HG03354 (cell line): Measurements from ENCODE around the gene CXADR.

Experiments used
- ATAC-seq: cut with Tn5 transposase; IDR thresholded peaks from one replicate; pipeline ENCODE4 v1.9.1; 2021; ENCODE audit warnings: mild to moderate bottlenecking; ENCODE audit not compliant: unreplicated experiment, poor library complexity, severe bottlenecking

CXADR gene

DNA sequence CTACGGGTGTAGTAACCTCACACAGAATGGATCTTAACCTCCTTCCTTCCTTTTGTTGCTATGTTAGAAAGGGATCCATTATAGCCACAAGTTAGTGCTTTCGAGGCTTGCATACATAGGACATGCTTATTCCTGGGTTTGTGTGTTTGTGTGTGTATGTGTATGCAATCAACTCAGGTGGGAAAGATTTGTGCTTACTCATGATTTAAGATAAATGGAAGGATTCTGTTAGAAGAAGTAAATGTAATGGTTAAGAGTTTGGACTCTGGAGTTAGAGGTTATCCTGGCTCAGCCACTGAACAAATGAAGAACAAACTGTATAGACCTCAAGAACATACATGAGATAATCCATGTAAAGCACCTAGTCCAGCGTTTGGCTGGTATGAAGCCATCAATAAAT, 71.1 kb downstream of the CXADR start:
- no peak for ATAC-seq

DNA sequence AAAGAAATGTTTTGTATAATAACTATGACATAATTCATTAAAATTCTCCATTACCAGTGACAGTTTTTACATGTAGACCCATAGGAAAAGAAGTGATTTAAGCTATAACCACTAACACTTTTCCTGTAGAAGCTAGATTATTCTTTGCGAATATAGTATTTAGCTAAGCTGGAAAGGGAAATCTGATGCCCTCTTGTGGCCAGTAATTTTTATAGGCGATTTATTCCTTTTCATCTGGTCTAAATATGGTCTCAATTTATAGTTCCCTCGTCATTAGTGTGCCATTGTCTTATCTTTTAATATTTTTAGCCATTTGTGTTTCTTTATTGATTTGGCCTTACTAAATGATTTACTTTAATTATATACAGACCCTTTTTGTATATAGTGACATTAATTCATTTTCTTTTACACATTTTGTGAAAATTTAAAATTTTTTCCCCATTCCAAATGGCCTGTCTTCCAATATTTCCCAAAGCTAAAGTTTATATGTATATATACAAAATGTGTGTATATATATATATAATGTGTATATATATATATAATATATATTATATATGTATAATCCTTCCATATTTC, 73.1 kb downstream of the CXADR start:
- ATAC-seq = peak; percentile 62

DNA sequence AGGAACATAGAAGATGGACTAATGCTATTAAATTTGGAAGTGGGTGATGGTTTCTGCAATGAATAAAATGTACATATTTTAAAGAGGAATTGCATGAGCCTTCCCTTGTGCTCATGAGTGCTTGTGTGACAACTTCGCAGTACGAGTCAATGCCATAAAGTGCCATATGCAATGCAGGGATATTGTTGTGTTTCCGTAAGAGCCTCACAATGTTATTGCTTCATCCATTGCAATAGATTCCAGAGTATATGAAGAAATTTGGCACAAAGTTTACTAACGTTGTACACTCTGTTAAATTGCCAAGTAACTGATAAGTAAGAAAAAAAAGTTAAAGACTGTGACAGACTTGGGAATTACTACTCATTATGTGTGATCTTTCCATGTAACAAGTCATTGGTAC, 77.6 kb downstream of the CXADR start:
- ATAC-seq = no peak

DNA sequence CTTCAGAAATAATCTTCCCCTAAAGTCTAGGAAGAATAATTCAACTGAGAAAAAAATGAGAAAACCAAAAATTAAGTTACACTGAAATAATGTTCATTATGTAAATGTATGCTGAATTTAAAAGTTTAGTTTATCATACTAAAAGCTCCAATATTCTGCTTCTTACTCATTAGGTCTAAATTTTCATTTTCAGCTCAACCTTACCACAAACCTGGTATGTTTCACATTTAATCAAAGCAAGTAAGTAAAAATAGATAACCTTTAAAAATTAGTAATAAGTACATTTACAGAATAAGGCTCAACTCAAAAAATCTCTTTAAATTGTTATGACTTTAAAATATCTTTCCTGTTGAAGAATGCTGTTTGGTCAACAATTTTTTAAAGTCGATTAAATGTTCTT, 84.8 kb downstream of the CXADR start:
- no peak for ATAC-seq

DNA sequence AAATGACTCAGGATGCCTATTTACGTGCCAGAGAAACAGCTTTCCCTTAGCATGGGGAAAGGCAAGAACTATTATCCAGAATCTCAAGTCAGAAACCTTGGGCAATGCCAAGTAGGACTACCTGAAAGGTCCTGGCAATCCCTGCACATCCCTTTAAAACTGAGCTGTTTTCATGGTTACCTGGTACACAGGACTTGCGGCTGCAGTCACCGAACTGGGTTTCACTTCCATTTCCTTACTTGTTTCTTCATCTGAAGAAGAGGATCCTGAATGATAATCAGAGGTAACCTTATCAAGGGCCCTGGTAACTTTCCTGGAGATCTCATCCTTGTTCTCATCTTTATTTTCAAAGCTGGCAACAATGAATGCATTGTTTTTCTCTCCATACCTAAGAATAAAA, 85.6 kb downstream of the CXADR start:
- ATAC-seq = peak; percentile 83

DNA sequence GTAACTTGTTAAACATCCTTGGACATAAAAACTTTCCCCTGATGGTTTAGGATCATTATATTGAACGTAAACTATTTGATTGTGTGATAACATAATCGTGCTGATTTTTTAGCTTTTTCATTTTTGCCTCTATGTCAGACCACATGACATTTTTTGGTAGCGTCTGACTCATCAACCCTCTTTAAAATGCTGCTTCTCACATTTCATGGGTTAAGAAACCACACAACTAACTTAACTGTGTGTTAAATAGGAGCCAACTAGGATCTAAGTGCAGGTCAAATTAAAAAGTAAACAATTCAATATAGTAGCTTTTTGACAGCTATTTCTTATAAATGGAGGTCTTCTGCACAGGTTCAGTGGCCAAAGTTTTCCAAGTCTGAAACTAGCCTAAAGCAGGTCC, 90.0 kb downstream of the CXADR start:
- no peak for ATAC-seq

DNA sequence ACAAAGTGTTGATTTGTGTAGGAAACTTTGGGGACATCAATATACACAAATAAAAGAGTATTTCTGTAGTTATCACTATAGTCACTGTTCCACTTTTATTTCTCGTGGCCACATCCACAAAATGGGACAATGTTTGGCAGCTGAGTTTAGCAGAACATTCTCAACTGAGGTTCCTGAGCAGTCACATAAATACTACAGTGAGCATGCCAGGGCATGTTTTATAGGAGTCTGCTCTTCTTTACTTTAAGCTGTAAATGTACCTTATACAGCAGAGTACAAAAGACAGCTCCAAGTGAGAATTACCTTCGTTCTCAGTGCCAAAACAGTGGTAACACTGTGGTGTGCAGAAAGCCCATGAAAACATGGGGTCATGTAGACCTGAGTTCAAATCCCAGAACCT, 94.8 kb downstream of the CXADR start:
- no peak for ATAC-seq

DNA sequence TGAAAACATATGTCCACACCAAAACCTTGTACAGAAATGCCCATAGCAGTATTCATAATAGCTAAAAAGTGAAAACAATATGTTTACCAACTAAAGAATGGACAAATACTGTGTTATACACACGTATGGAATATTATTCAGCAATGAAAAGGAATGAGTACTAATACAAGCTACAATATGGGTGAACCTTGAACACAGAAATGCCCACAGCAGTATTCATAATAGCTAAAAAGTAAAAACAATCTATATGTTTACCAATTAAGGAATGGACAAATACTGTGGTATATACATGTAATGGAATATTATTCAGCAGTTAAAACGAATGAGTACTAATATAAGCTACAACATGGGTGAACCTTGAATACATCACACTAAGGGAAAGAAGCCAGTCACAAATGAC, 96.8 kb downstream of the CXADR start:
- no peak for ATAC-seq

DNA sequence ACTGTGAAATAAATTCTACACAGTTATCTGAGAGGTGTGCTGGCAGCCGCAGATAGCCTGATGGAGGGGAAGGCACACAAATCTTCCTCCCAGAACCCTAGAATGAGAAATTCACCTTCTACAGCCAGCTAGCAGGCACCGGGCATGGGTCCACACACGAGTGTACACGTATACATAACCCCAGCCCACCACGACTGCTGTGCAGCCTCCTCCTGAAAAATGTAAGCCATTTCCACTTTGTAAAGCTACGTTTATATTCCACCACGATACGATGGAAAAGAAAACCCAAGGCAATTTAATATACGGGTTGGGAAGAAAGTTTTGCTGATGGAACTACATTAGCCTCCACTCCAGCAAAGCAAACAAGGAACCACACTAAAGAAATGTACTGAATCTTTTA, 98.1 kb downstream of the CXADR start:
- no peak for ATAC-seq

DNA sequence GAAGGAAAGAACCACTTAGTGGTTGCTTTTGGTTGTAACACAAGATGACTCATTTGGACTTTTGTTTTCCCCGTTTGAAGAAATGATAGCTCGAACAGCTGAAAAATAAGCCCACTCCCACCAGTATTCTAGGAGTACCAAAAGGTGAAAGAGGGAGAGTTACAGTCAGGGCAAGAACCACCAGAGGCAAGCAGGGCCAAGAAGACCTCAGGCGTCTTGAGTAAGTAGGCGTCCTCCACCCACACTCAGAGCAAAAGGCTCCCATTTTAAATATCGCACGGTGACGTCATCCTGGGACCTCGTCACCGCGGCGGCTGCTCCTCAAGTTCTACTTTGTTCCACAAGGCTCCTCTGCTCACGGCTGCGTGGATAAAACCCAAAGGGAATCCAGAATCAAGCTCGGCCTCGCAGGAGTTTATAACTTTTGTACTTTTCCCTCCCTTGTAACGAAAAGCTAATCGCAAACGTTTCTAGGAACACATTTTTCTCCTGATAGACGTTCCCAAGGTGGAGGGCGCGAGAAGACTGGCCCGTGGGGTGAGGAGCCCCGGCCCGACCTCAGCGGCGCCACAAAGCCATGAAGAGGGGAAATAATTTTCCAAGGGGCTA, 98.7 kb downstream of the CXADR start:
- peak; percentile 70 for ATAC-seq

DNA sequence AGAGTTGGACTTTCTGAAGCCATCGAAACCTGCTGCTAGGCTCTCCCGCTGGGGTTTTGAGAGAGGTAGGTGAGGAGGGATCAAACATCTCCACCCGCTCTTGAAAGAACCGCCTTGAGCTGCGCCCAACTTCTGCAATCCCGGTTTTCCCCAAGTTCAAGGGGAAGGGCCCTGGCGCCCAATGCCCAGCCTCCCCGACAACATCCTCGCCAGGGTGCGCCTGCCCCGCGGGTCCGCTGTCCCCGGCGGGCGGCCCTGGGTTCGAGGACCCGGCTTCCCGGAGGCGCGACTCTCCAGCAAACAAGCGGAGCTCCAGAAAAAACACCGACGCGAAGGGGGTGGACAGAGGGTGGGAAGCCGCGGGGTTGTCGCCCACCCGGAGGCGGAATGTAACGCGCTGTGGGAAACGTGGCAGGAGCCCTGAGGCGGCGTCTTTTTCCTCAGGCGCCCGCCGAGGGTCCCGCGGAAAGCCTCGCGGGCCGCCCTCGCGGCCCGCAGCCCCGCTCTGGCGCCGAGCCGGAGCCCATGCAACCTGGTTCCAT, 99.3 kb downstream of the CXADR start:
- ATAC-seq = peak; percentile 13

DNA sequence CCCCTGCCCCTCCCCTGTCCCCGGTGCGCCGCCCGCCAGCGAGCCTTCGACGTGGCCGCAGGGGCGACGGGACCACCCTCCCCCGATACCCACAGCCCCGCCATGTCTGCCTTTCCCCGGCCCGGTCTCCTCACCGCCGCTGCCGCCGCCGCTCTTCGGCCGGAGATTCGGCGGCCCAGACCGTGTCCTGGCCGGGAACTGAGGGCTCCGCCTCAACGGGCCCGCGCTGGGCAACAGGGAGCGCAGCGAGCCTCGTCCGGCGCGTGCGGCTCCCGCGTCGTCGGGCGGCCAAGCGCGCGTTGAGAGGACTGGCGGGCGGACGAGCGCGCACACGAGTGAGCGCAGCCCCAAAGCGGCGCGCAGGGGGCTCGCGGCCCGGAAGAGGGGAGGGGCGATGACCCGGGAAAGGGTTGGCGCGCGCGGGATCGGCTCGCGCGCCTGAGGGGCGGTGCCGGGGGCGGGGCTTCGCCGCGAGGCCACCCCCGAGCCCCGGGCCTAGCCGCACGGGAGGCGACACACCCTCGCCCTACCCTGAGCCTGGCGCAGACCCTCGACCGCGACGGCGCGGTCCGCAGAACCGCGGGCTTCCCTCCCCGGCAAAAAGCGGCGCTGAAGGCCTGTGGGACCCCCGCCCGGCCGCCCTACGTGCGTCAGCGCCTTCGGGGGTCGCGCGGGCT, 99.9 kb downstream of the CXADR start, which contains the start of gene BTG3:
TSS of gene BTG3 (minus strand) at position 337 of the 677 bp plus-strand sequence. CDS start 3,757 bp downstream, outside the sequence.
- peak; percentile 78 for ATAC-seq

DNA sequence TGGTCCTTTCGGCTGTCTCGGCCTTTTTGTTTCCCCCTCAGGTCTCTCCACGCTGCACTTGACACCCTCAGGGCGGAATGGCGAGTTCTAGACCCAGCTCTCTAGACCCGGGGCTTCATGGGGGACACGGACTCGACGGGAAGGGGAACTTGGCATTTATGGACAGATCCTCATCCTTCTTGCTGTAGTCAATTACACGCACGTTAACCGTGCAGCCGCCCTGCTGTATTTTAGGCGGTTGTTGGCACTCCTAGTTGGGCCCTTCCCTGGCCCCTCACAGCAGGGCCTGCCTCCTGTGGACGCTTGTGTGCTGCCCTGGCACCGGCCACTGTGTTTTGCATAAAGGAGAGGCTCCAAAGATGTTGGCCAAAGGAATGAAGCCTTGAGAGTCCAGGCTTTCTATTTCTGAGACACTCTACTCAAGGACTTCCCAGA, 100.4 kb downstream of the CXADR start:
- ATAC-seq = no peak

DNA sequence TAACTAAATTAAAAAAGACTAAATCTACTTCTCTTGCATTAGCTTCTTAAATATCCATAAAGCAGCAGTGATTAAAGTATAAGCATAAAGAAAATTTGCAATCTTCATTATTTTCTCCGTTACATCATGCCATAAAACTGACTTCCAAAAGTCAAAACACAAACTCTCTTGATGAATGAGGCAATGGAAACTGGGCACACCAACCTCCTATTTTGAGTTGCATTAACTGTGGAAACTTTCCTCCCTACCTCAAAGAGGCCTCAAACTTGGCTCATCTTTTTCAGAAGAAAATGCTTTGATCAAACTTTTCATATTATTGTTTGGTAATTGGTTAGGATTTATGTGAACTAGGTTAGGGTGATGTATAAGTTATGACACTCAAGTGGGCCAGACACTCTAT, 104.0 kb downstream of the CXADR start:
- ATAC-seq = no peak

DNA sequence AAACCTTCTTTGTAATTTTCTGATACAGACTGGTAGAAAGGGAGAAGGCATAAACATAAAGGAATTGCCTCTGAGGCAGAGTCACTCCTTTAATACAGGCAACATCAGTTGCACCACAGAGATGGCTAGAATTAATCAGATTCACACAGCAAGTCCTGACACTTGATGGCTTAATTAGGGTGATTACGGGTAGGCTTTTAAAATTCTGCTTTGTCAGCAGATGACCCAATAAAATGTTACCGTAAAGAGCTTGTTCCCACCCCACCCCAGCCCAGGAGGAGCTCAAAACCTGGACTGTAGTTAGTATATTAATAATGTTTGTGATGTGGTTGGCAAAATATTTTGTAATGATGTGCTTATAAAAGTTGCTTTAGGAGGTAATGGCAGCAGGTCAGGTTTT, 109.2 kb downstream of the CXADR start:
- no peak for ATAC-seq

DNA sequence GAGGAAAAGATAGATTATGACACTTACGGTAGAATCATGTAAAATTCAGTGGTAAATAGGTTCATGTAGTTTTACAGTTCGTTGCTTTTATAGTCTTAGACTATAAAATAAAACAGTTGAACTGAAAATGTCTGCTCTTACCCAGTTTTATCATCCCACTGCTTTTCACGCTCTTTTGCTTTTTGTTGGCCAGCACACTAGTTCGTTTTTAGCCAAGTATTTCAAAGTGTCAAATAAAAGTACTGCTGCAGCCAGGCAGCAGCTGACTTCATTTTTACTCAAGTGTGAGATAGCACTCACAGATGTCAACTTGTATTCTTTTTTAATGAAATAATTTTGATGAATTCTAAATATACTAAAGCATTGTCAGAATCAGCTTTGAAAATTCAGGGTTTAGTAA, 118.4 kb downstream of the CXADR start:
- ATAC-seq = no peak

DNA sequence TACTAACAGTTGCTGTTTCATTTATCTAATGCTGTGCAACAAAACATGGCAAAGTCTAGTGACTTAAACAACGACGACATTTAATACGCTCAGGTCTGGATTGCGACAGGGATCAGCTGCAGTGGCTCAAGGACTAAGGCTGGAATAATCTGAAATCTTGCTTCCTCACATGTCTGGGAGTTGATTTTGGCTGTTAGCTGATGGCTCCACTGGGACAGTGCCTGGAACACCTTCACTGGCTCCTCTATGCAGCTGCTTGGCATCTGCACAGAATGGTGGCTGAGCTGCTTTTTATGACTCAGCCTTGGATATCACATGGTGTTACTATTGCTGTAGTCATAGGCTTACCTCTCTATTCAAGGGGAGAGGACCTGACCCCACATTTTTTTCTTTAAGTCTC, 123.9 kb downstream of the CXADR start:
- ATAC-seq = no peak

DNA sequence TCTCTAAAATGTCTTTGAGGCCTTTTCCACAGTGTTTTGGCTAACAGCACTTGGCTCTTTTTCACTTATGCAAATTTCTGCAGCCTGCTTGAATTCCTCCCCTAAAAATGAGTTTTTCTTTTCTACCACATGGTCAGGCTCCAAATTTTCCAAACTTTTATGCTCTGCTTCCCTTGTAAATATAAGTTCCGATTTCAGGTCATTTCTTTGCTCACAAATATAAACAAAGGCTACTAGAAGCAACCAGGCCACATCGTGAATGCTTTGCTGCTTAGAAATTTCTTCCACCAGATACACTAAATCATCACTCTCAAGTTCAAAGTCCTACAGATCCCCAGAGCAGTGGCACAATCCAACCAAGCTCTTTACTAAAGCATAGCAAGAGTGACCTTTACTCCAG, 128.0 kb downstream of the CXADR start:
- no peak for ATAC-seq
